HG03575 (cell line): ENCODE measurements around the gene CETN1.

Experiments
- ATAC-seq: cut with Tn5 transposase; IDR thresholded peaks from one replicate; pipeline ENCODE4 v1.9.1; 2021; ENCODE audit not compliant: unreplicated experiment, insufficient number of reproducible peaks, low FRiP score; ENCODE audit errors: extremely low read depth

The CETN1 gene

DNA sequence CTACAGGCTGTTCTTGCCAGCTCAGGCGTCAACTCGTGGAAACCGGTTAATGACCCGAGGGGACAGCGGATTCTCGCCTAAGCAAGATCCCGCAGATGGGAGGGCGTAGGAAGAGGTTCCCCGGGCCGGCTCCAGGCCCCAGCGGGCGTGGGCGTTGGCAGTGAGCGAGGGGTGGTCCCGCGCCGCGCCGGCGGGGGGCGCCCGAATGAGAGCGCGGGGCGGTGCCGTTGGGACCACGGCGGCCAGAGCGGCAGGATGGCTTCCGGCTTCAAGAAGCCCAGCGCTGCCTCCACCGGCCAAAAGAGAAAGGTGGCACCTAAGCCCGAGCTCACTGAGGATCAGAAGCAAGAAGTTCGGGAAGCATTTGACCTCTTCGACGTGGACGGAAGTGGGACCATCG is at the start of gene CETN1:
Gene CETN1 (plus strand): TSS at position 227 of the 400 bp plus-strand sequence. CDS start 29 bp downstream, at position 256.
- no peak for ATAC-seq

GRCh38 chr18:532018-532417 is 48.2 kb upstream of the CETN1 start:
- ATAC-seq: no peak

DNA sequence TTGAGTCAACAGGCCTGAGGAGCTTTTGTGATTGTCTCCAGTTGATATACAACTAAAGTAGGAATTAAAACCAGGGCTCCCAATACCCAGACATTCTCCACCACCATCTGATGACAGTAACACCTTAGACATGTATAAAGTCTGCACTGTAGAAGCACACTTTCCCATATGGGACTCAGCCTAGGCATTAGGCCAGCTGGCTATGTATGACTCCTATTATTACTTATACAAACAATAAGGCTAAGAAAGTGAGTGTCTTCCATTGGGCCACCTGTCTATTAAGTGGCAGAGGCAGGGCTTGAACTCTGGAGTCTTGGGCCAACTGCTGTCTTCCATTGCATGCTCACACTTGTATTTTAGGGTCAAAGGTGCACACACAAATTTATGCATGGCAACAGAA is 47.5 kb upstream of the CETN1 start:
- no peak for ATAC-seq

- ATAC-seq: no peak
Measured at GRCh38 chr18:533995-534601, 46.1 kb upstream of the CETN1 start.

DNA sequence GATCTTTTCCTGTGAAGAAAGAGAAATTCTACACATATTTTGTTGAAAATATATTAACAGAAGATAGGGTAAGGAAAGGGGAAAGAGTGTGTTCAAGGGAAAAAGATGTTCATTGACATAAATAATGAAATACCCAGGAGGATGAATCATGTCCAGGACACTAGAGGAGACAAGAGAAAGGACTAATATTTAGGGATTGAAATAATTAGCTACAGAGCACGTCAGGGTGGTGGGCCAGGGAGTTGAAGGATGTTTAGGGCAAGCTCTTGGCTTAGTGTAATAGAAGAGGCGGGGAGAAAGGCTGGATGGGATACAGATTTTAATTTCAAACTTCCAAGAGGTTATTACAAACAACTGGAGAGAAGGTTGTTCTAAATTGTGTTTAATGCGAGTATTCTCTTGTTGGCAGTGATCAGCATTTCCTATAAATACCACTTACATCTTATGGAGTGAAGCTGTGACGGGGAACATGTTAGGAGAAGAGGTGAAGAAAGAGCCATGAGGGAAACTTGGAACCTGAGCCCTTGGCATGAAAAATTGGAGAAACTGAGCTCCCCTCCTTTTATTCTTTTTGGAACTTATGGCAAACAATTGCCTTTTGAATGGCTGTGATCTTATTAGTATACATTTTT is 36.6 kb upstream of the CETN1 start:
- ATAC-seq: no peak

- ATAC-seq: no peak
Measured at GRCh38 chr18:549967-550366, 30.2 kb upstream of the CETN1 start.

- no peak for ATAC-seq
Measured at GRCh38 chr18:551404-552061, 28.6 kb upstream of the CETN1 start.

- ATAC-seq: no peak
Measured at GRCh38 chr18:555705-556457, 24.3 kb upstream of the CETN1 start.

DNA sequence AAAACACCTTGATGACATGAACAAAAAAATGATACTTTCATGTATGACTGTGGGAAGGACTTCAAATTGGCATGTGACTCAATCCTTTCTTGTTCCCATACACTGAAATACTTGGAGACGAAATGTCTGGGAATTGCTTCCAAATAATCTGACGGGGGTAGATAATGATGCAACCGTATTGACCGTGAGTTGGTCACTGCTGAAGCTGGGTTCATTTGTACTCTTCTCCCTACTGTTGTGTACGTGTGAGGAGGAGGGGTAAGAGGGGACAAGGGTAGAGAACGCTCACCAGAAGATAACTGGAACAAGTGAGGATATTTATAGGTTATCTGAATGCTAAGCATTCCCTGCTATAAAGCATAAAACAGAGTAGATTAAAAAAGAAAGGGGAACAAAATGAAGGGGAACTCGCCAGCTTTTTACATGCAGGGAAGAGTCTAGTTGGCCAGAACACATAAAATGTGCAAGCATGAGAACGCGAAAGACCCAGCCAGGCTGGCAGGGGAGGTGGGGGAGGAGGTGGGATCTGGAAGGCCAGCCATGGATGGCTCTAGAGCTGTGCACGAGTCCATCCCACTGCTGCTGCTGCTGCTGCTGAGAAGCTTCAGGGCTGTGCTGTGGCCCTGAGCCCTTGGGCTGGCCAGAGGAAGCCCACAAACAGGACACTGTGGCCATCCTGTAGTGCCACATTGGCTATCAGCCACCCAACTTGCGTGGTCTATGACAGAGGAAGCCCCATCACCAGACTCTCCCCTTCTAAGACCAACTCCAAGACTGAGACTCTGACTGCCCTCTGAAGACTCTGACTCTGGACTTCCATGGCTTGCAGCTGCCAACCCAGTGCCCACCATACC is 15.2 kb upstream of the CETN1 start:
- no peak for ATAC-seq

GRCh38 chr18:565562-566061 is 14.6 kb upstream of the CETN1 start:
- no peak for ATAC-seq

DNA sequence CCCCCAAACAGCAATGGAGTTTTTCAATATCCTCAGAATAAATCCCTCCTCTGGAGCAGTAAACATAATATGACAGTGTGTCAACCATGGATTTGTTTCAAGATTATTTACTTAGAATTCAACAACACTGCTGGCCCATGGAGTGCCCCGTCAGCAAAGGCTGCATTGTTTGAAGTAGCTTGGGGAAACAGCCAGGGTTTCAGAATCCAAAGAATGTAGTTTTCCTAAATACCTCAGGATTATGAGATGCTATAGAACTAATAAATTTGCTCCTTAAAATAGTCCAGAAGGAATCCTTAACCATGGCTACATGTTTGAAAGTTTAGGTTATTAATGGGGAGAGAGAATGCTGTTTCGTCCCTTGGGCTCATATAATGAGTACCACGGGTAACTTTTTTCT is 13.1 kb upstream of the CETN1 start:
- no peak for ATAC-seq

DNA sequence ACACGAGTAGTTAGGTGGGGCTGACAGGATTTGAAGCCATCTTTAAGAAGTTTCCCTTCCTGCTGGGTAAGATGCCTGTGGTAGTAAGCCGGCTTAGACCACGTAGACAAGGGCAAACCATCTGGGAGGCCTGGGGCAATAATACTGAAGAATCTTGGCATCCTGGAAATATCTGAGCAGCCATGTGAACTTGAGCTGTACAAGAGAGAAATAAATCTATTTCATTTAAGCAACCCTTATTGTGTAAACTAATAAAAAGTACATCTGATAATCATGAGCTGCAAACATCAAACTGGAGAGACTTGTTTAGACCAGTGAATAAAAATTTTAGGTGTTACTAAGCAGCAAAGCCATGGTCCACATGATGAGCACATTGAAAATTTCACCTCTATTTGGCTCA is 11.4 kb upstream of the CETN1 start:
- no peak for ATAC-seq

- ATAC-seq: no peak
Measured at GRCh38 chr18:570256-570655, 9.9 kb upstream of the CETN1 start.

- ATAC-seq: no peak
Measured at GRCh38 chr18:570697-571096, 9.5 kb upstream of the CETN1 start.

GRCh38 chr18:572091-572830 is 7.9 kb upstream of the CETN1 start:
- ATAC-seq: no peak

DNA sequence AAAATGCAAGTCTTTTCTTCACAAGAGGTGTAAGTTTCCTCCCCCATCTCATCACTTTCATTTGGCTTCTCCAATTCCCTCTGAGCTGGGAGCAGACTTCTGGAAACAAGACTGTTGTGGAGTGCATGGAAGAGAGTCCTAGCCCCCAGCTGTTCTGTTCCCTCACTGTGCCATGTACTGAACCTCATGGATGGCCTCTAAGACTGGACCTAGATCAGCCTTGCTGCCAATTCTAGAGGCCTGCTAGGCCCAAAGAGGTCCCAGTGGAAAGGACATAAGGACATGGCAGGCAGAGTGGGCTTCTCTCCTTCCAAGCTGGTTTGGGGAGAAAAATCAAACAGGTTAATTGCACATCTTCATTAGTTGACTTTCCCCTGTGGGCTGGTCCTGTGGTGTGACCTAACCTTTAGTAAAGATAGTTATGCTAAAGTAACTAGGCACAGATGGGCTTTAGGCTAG is 7.3 kb upstream of the CETN1 start:
- ATAC-seq: no peak

DNA sequence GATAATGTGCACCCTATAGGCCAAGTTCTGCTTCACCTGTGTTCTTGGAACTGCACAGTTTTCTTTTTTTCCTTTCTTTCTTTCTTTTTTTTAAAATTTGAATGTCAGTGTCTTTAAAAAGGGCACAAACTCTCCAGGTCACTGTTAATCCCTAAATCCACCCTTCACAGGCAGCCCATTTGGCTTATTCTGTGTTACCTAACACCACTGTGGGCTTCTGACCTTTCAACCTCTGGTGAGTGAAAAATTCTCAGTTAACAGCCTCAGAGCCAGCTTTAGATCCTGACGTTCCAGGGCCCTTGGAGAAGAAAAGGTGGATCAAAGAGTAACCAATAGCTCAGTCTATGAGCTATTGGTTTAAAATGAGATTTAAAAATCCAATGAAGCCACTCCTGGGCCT is 6.8 kb upstream of the CETN1 start:
- ATAC-seq: no peak
